H1 (cell line): ENCODE data around the gene MAGOH. TPM values are rescaled to one million over a fixed set of nuclear protein-coding genes. Genes with fewer than 3 reads are reported as not detected.

Source experiments
- CTCF ChIA-PET: fragments of 300-600 bp; sonication (Branson Sonifier 250); formaldehyde crosslinking; loops from one replicate; lab custom pipeline; 2021; ENCODE audit not compliant: partially characterized antibody; lab: Charles Lee
- POLR2A ChIA-PET: fragments of 300-600 bp; sonication (Branson Sonifier 250); formaldehyde crosslinking; loops from one replicate; lab custom pipeline; 2021; ENCODE audit warnings: inconsistent platforms; ENCODE audit not compliant: partially characterized antibody; lab: Charles Lee
- DNase-seq, 2 experiments: peaks; one replicate each; pipeline versions ENCODE4 v3.0.0 to v3.0.0-alpha.2; 2010 to 2022; ENCODE audit warnings: low spot score in 2 of 2, low read depth in 1 of 2, mixed read lengths in 1 of 2
- FAIRE-seq: peaks from 2 replicates; lab custom pipeline; 2011; peaks lifted over from hg19 to GRCh38; lab: Jason Lieb, UNC
- H2AFZ ChIP-seq: 2 replicates; pipeline ENCODE4 v1.8.1; 2012; ENCODE audit warnings: low read length, inconsistent platforms
- H2AK5ac ChIP-seq: 2 replicates; pipeline ENCODE4 v1.6.1; 2013; ENCODE audit warnings: low read depth, low read length
- H2BK120ac ChIP-seq: replicated peaks from 2 replicates; pipeline ENCODE3; 2013; ENCODE audit warnings: low read depth, low read length, inconsistent platforms
- H2BK12ac ChIP-seq: 2 replicates; pipeline ENCODE4 v1.6.1; 2013; ENCODE audit warnings: low read depth, low read length
- H2BK15ac ChIP-seq: 2 replicates; pipeline ENCODE4 v1.6.1; 2013; ENCODE audit warnings: low read length
- H2BK20ac ChIP-seq: 2 replicates; pipeline ENCODE4 v1.6.1; 2013; ENCODE audit warnings: low read length
- H2BK5ac ChIP-seq: 2 replicates; pipeline ENCODE4 v1.6.1; 2013; ENCODE audit warnings: low read depth, low read length
- H3K14ac ChIP-seq: 2 replicates; pipeline ENCODE4 v1.6.1; 2013; ENCODE audit warnings: inconsistent platforms; ENCODE audit not compliant: insufficient read length
- H3K18ac ChIP-seq: 2 replicates; pipeline ENCODE4 v1.6.1; 2013; ENCODE audit warnings: low read length; ENCODE audit errors: extremely low read depth
- H3K23ac ChIP-seq: 2 replicates; pipeline ENCODE4 v1.6.1; 2013; ENCODE audit warnings: inconsistent platforms; ENCODE audit not compliant: insufficient read length
- H3K23me2 ChIP-seq: 2 replicates; pipeline ENCODE4 v1.6.1; 2013; ENCODE audit warnings: low read depth, low read length
- H3K27ac ChIP-seq: 2 replicates; pipeline ENCODE4 v1.6.1; 2011; ENCODE audit warnings: low read depth, low read length, inconsistent platforms
- H3K27me3 ChIP-seq, 4 experiments: replicated peaks in 1 of 4; 1 replicate in 1 of 4; 2 replicates in 3 of 4; pipeline versions ENCODE4 v1.6.1 to v1.8.1; 2011 to 2013; ENCODE audit warnings: low read length in 3 of 4, mild to moderate bottlenecking in 3 of 4, inconsistent platforms in 2 of 4, mixed read lengths in 2 of 4, moderate library complexity in 1 of 4; ENCODE audit not compliant: control insufficient read depth in 3 of 4, insufficient read depth in 3 of 4; ENCODE audit errors: extremely low read depth in 1 of 4
- H3K36me3 ChIP-seq, 4 experiments: 2 replicates each; pipeline versions ENCODE4 v1.6.1 to v1.8.1; 2011 to 2013; ENCODE audit warnings: mild to moderate bottlenecking in 4 of 4, low read length in 3 of 4, moderate library complexity in 2 of 4, control low read depth in 1 of 4, inconsistent platforms in 1 of 4; ENCODE audit not compliant: insufficient read depth in 4 of 4, control insufficient read depth in 2 of 4
- H3K4ac ChIP-seq: replicated peaks from 2 replicates; pipeline ENCODE3; 2013; ENCODE audit warnings: low read length, low read depth, mixed read lengths, inconsistent platforms; ENCODE audit not compliant: insufficient read length
- H3K4me1 ChIP-seq, 4 experiments: replicated peaks in 1 of 4; 1 replicate in 1 of 4; 2 replicates in 3 of 4; pipeline versions ENCODE4 v1.6.1 to v1.8.1; 2011 to 2013; ENCODE audit warnings: low read length in 3 of 4, inconsistent platforms in 2 of 4, mixed read lengths in 1 of 4; ENCODE audit not compliant: insufficient read depth in 4 of 4, control insufficient read depth in 3 of 4
- H3K4me2 ChIP-seq, 2 experiments: 2 replicates each; pipeline versions ENCODE4 v1.6.1 to v1.8.1; 2011 to 2013; ENCODE audit warnings: low read depth in 2 of 2, low read length in 2 of 2, control low read depth in 1 of 2, inconsistent platforms in 1 of 2, mild to moderate bottlenecking in 1 of 2; ENCODE audit not compliant: insufficient read depth in 1 of 2
- H3K4me3 ChIP-seq, 4 experiments: fragments of 200-600, 300-600 bp in 1 of 4; sonication (generic), shearing (Covaris generic), sonication (Bioruptor Twin) in 1 of 4; 2 replicates each; pipeline versions ENCODE4 v1.5.1 to v1.8.1; 2011 to 2016; ENCODE audit warnings: low read length in 4 of 4, low read depth in 3 of 4, control low read depth in 2 of 4, inconsistent platforms in 2 of 4, mild to moderate bottlenecking in 2 of 4, mixed read lengths in 1 of 4, moderate library complexity in 1 of 4; ENCODE audit not compliant: insufficient read depth in 2 of 4; ENCODE audit errors: extremely low read depth in 1 of 4
- H3K56ac ChIP-seq: replicated peaks from 2 replicates; pipeline ENCODE3; 2013; ENCODE audit warnings: low read depth, mild to moderate bottlenecking, mixed read lengths, low read length, inconsistent platforms; ENCODE audit not compliant: insufficient read length
- H3K79me1 ChIP-seq: 2 replicates; pipeline ENCODE4 v1.6.1; 2013; ENCODE audit warnings: low read depth, low read length, control low read depth
- H3K79me2 ChIP-seq, 2 experiments: 2 replicates each; pipeline versions ENCODE4 v1.6.1 to v1.8.1; 2012 to 2013; ENCODE audit warnings: low read length in 2 of 2, mild to moderate bottlenecking in 2 of 2, inconsistent platforms in 1 of 2; ENCODE audit not compliant: insufficient read depth in 2 of 2, control insufficient read depth in 1 of 2
- H3K9ac ChIP-seq, 4 experiments: replicated peaks in 1 of 4; 1 replicate in 1 of 4; 2 replicates in 3 of 4; pipeline versions ENCODE4 v1.6.1 to v1.8.1; 2011 to 2013; ENCODE audit warnings: low read depth in 3 of 4, low read length in 3 of 4, control low read depth in 2 of 4, mild to moderate bottlenecking in 2 of 4, moderate library complexity in 2 of 4, inconsistent platforms in 1 of 4; ENCODE audit errors: extremely low read depth in 1 of 4
- H3K9me3 ChIP-seq, 2 experiments: 2 replicates each; pipeline versions ENCODE4 v1.6.1 to v1.8.1; 2012 to 2013; ENCODE audit warnings: mild to moderate bottlenecking in 2 of 2, moderate library complexity in 2 of 2, control low read depth in 1 of 2, inconsistent platforms in 1 of 2, low read depth in 1 of 2, low read length in 1 of 2, mixed read lengths in 1 of 2; ENCODE audit not compliant: insufficient read depth in 2 of 2
- H4K20me1 ChIP-seq, 2 experiments: replicated peaks in 1 of 2; 2 replicates each; pipeline versions ENCODE3 to v1.8.1; 2011 to 2013; ENCODE audit warnings: inconsistent platforms in 2 of 2, low read length in 2 of 2, mild to moderate bottlenecking in 1 of 2; ENCODE audit not compliant: insufficient read depth in 2 of 2, control insufficient read depth in 1 of 2
- H4K5ac ChIP-seq: 2 replicates; pipeline ENCODE4 v1.6.1; 2013; ENCODE audit warnings: low read length, low read depth, mixed read lengths, inconsistent platforms; ENCODE audit not compliant: insufficient read length
- H4K8ac ChIP-seq: 2 replicates; pipeline ENCODE4 v1.8.0; 2013; ENCODE audit warnings: mild to moderate bottlenecking, moderate library complexity, low read length, inconsistent platforms; ENCODE audit not compliant: insufficient read depth; ENCODE audit errors: extremely low read depth
- H4K91ac ChIP-seq: replicated peaks from 2 replicates; pipeline ENCODE3; 2013; ENCODE audit warnings: low read length, mixed read lengths, inconsistent platforms; ENCODE audit not compliant: insufficient read length
- SIN3A ChIP-seq, 2 experiments: IDR thresholded peaks in 1 of 2; conservative IDR thresholded peaks in 1 of 2; 2 replicates each; pipeline ENCODE4 v1.6.1; 2011 to 2012; ENCODE audit warnings: low read length in 2 of 2, improper control_type of control experiment in 1 of 2, low read depth in 1 of 2, mild to moderate bottlenecking in 1 of 2
- TAF7 ChIP-seq: optimal IDR thresholded peaks from 2 replicates; pipeline ENCODE3; 2011; ENCODE audit warnings: low read depth, mild to moderate bottlenecking, inconsistent platforms, low read length, moderate library complexity, borderline replicate concordance
- WGBS, 2 experiments: shearing (Covaris generic) in 1 of 2; methylation state at CpG; one replicate each; pipeline versions ENCODE4 v1.1.6 to v1.1.7; 2013 to 2015; ENCODE audit warnings: low lambda C conversion rate in 2 of 2, mixed read lengths in 2 of 2, inconsistent platforms in 1 of 2, low coverage in 1 of 2, missing lambda C conversion rate in 1 of 2; ENCODE audit not compliant: insufficient replicate concordance in 2 of 2, insufficient coverage in 1 of 2, insufficient read length in 1 of 2; ENCODE audit errors: extremely low coverage in 1 of 2, missing lambda C conversion rate in 1 of 2; 5-methylcytosine and 5-hydroxymethylcytosine counted together
- polyA plus RNA-seq, 7 experiments: library from polyadenylated mRNA; depleted of rRNA in 3 of 7; stranded (reverse) in 5 of 7; unstranded in 2 of 7; fragments of >200 nt in 5 of 7; fragments of 200-250 nt in 2 of 7; gene quantifications; 1 replicate in 5 of 7; 2 replicates in 1 of 7; 4 replicates in 1 of 7; pipeline versions ENCODE4 v1.2.1 to v1.2.3, GENCODE V29; 2011 to 2013; ENCODE audit warnings: missing spikeins in 2 of 7, mixed read lengths in 2 of 7
- total RNA-seq: library from RNA; stranded (reverse); fragmentation: NEBNext Ultra II Directional; extraction: Animal tissue kit (Norgen Biotek cat#: 25700); gene quantifications from 2 replicates; pipeline ENCODE4 v1.2.1, GENCODE V29; 2021
- TF ChIP-seq, protein P1 (sequence below): IDR thresholded peaks from 2 replicates; pipeline ENCODE4 v1.6.1; 2011; ENCODE audit warnings: low read length, improper control_type of control experiment
- TF ChIP-seq, protein P2 (sequence below), 3 experiments: IDR thresholded peaks; 1 replicate in 2 of 3; 2 replicates in 1 of 3; pipeline versions ENCODE4 v1.5.1 to v1.6.1; 2011; ENCODE audit warnings: low read length in 3 of 3, mild to moderate bottlenecking in 3 of 3, inconsistent platforms in 2 of 3, low read depth in 1 of 3, moderate library complexity in 1 of 3; ENCODE audit not compliant: insufficient read depth in 1 of 3; ENCODE audit errors: control extremely low read depth in 1 of 3

The MAGOH gene
- total and polyA plus RNA-seq, 2 of the 8 experiments (the other 6 are each of a cell fraction or from before 2014, with no cell fraction given), result 46.9 to 74.3 TPM

DNA sequence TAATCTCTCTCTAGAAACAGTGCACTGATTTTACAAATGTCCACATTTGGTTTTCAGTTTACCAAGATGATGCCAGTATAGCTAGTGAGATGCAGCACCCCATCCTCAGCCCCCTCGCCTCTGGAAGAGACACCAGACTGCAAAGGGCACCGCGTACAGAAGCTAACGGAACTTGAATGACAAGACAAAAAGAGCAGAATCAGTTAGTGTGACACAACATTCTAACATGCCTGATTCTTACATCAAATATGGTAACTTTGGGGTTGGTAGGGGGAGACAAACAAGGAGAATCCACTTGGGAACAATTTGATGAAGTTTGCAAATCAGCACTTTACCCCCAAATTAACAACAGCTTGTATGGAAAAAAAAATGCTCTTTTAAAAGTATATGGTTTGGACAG, 4.1 kb upstream of the MAGOH start:
- peaks cover 8% of the 10 kb centered on the region for H3K23me2 ChIP-seq
- no peak overlapping the region for H2BK5ac ChIP-seq
- H2AFZ ChIP-seq, result no peak overlapping the region
- no peaks in the 10 kb centered on the region; a peak in 1 of 7 replicates for H3K4me1 ChIP-seq
- H3K4ac ChIP-seq, result no peak overlapping the region
- H3K36me3 ChIP-seq, result peaks cover 7 to 32% (median 22%) of the 10 kb centered on the region in 4 experiments; a peak in 7 of 8 replicates
- no peaks in the 10 kb centered on the region for H3K9me3 ChIP-seq
- H2BK12ac ChIP-seq, result no peak overlapping the region
- ChIA-PET CTCF (interaction anchor here (0.7 kb wide), 1 partner anchor 36 kb away, joined by 3 read pairs; no protein-coding TSS in a partner anchor), POLR2A (no interaction called here)
- H2AK5ac ChIP-seq, result no peak overlapping the region
- no peak overlapping the region for H2BK20ac ChIP-seq
- H3K79me1 ChIP-seq, result no peaks in the 10 kb centered on the region
- H3K79me2 ChIP-seq, result peaks cover 6 to 8% of the 10 kb centered on the region in 2 experiments
- no peak overlapping the region for H4K5ac ChIP-seq
- H4K91ac ChIP-seq, result no peak overlapping the region
- peaks cover 0 to 2% of the 10 kb centered on the region in 2 experiments for H4K20me1 ChIP-seq
- H3K23ac ChIP-seq, result no peak overlapping the region
- no peak overlapping the region for H3K27ac ChIP-seq
- H3K4me2 ChIP-seq, result no peak overlapping the region
- no peak overlapping the region for H3K14ac ChIP-seq
- no peak overlapping the region for H4K8ac ChIP-seq
- DNase-seq (no peak), FAIRE-seq (no peak)
- no peak overlapping the region for H3K4me3 ChIP-seq
- no peak overlapping the region for H3K9ac ChIP-seq
- H3K56ac ChIP-seq, result no peak overlapping the region
- no peak overlapping the region for H2BK120ac ChIP-seq
- H2BK15ac ChIP-seq, result no peak overlapping the region
- H3K27me3 ChIP-seq, result no peaks in the 10 kb centered on the region; a peak in 1 of 7 replicates
- no peak for TF ChIP-seq TAF7
- TF ChIP-seq, protein P1, sequence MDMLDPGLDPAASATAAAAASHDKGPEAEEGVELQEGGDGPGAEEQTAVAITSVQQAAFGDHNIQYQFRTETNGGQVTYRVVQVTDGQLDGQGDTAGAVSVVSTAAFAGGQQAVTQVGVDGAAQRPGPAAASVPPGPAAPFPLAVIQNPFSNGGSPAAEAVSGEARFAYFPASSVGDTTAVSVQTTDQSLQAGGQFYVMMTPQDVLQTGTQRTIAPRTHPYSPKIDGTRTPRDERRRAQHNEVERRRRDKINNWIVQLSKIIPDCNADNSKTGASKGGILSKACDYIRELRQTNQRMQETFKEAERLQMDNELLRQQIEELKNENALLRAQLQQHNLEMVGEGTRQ, result no peak
- no peak for TF ChIP-seq SIN3A (conservative IDR thresholded peaks at IDR 0.05 in 1 of 2, IDR thresholded peaks at IDR 0.05 in 1 of 2; ENCODE audit: low read depth in 1 of 2, low read length in 2 of 2)
- TF ChIP-seq, protein P2, sequence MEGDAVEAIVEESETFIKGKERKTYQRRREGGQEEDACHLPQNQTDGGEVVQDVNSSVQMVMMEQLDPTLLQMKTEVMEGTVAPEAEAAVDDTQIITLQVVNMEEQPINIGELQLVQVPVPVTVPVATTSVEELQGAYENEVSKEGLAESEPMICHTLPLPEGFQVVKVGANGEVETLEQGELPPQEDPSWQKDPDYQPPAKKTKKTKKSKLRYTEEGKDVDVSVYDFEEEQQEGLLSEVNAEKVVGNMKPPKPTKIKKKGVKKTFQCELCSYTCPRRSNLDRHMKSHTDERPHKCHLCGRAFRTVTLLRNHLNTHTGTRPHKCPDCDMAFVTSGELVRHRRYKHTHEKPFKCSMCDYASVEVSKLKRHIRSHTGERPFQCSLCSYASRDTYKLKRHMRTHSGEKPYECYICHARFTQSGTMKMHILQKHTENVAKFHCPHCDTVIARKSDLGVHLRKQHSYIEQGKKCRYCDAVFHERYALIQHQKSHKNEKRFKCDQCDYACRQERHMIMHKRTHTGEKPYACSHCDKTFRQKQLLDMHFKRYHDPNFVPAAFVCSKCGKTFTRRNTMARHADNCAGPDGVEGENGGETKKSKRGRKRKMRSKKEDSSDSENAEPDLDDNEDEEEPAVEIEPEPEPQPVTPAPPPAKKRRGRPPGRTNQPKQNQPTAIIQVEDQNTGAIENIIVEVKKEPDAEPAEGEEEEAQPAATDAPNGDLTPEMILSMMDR (IDR thresholded peaks at IDR 0.05; ENCODE audit: control extremely low read depth in 1 of 3, insufficient read depth in 1 of 3, low read depth in 1 of 3, low read length in 3 of 3), result no peak
- TF ChIP-seq, all 59 proteins: peak for 0
- H3K18ac ChIP-seq, result no peak overlapping the region
- WGBS, 2 experiments, result 90% methylated on average over 4 of the region's 4 CpGs; no CpG with 5 or more reads in 1 of the 2 experiments
